GM18498 (cell line): ENCODE measurements around the gene EDC3.
"Not testable (repeated sequence)": the region's sequence is repeated elsewhere in the genome, so short reads cannot be mapped to it uniquely, and the experiment has no call there.

Source experiments
- ATAC-seq: cut with Tn5 transposase; IDR thresholded peaks from one replicate; pipeline ENCODE4 v1.9.1; 2021; ENCODE audit warnings: mild to moderate bottlenecking, moderate library complexity; ENCODE audit not compliant: unreplicated experiment

EDC3 gene

GRCh38 chr15:74710319-74711094 is 14.7 kb upstream of the EDC3 start:
- ATAC-seq, result no peak

GRCh38 chr15:74709892-74710291 is 14.1 kb upstream of the EDC3 start:
- ATAC-seq, result no peak

GRCh38 chr15:74709011-74709410 is 13.2 kb upstream of the EDC3 start:
- ATAC-seq, result no peak

- ATAC-seq, result no peak
These were observed 984 bp upstream of the EDC3 start for GRCh38 chr15:74696808-74697207.

- no peak for ATAC-seq
These were observed 540 bp upstream of the EDC3 start for GRCh38 chr15:74696398-74696729.

GRCh38 chr15:74692327-74692726 is 3.5 kb downstream of the EDC3 start:
- ATAC-seq, result no peak

- no peak for ATAC-seq
These were observed 12.1 kb downstream of the EDC3 start for GRCh38 chr15:74683758-74684157.

- no peak for ATAC-seq
These were observed 12.9 kb downstream of the EDC3 start for GRCh38 chr15:74682954-74683353.

GRCh38 chr15:74680456-74680855 is 15.4 kb downstream of the EDC3 start:
- ATAC-seq, result no peak

- ATAC-seq, result no peak
These were observed 19.0 kb downstream of the EDC3 start for GRCh38 chr15:74676801-74677200.

- no peak for ATAC-seq
These were observed 21.7 kb downstream of the EDC3 start for GRCh38 chr15:74674161-74674560.

- ATAC-seq, result no peak
These were observed 26.2 kb downstream of the EDC3 start for GRCh38 chr15:74669627-74670026.

- ATAC-seq, result no peak
These were observed 27.8 kb downstream of the EDC3 start for GRCh38 chr15:74667975-74668374.

GRCh38 chr15:74664670-74665069 is 31.2 kb downstream of the EDC3 start:
- ATAC-seq, result no peak

GRCh38 chr15:74664028-74664616 is 31.7 kb downstream of the EDC3 start:
- ATAC-seq, result no peak

- no peak for ATAC-seq
These were observed 32.4 kb downstream of the EDC3 start for GRCh38 chr15:74663303-74664027.

- ATAC-seq, result no peak
These were observed 33.6 kb downstream of the EDC3 start for GRCh38 chr15:74662064-74662860.

- not testable (repeated sequence) for ATAC-seq
These were observed 34.5 kb downstream of the EDC3 start for GRCh38 chr15:74661280-74661679.

- no peak for ATAC-seq
These were observed 38.0 kb downstream of the EDC3 start for GRCh38 chr15:74657846-74658245.

- ATAC-seq, result no peak
These were observed 38.8 kb downstream of the EDC3 start for GRCh38 chr15:74656935-74657535.

GRCh38 chr15:74655424-74655823 is 40.4 kb downstream of the EDC3 start:
- no peak for ATAC-seq
